Measurements from ENCODE around the gene CD99L2.

- TF ChIP-seq CREB5 (CRISPR knock-in tag; IDR thresholded peaks at IDR 0.05; ENCODE audit: low read depth) (no peak), ARNTL (CRISPR knock-in tag; IDR thresholded peaks at IDR 0.05; ENCODE audit: borderline replicate concordance, low read depth) (no peak), PPARA (CRISPR knock-in tag; IDR thresholded peaks at IDR 0.05; ENCODE audit: borderline replicate concordance) (no peak), RARB (CRISPR knock-in tag; IDR thresholded peaks at IDR 0.05) (no peak), ESRRG (CRISPR knock-in tag; IDR thresholded peaks at IDR 0.05) (no peak), TOX (CRISPR knock-in tag; IDR thresholded peaks at IDR 0.05; ENCODE audit: borderline replicate concordance) (no peak), CSRNP3 (CRISPR knock-in tag; IDR thresholded peaks at IDR 0.05) (no peak), ZNF565 (CRISPR knock-in tag; conservative IDR thresholded peaks at IDR 0.05; ENCODE audit: low read depth) (no peak), TSHZ2 (CRISPR knock-in tag; IDR thresholded peaks at IDR 0.05) (no peak), PATZ1 (CRISPR knock-in tag; IDR thresholded peaks at IDR 0.05; ENCODE audit: borderline replicate concordance) (no peak), ZNF8 (CRISPR knock-in tag; IDR thresholded peaks at IDR 0.05) (no peak), ZNF70 (CRISPR knock-in tag; IDR thresholded peaks at IDR 0.05) (no peak), ZC3H10 (CRISPR knock-in tag; IDR thresholded peaks at IDR 0.05) (no peak), ZFP30 (CRISPR knock-in tag; IDR thresholded peaks at IDR 0.05) (no peak)
These were observed 49.5 kb downstream of the CD99L2 start for GRCh38 chrX:150848914-150849365.
